Ishikawa (cell line): ENCODE results near the gene RNF125.

Experiments used
- CREB1 ChIP-seq: IDR thresholded peaks from 2 replicates; pipeline ENCODE4 v1.6.1; 2012; ENCODE audit warnings: low read depth
- EP300 ChIP-seq: IDR thresholded peaks from 2 replicates; pipeline ENCODE4 v1.6.1; 2012; ENCODE audit warnings: borderline replicate concordance
- MAX ChIP-seq: IDR thresholded peaks from 2 replicates; pipeline ENCODE4 v1.6.1; 2012
- TAF1 ChIP-seq: IDR thresholded peaks from 2 replicates; pipeline ENCODE4 v1.6.1; 2012; ENCODE audit warnings: low read depth, mild to moderate bottlenecking

- no peak for TF ChIP-seq MAX
- no peak for TF ChIP-seq TAF1
- no peak for TF ChIP-seq CREB1
- no peak for TF ChIP-seq EP300
Observed at GRCh38 chr18:32049393-32050171, 31.0 kb downstream of the RNF125 start.
